ENCODE measurements around the gene ASCC3. TPM values are rescaled to one million over a fixed set of nuclear protein-coding genes. Genes with fewer than 3 reads are reported as not detected.
A peak's percentile ranks its signal among the peaks of the same experiment; 100 is the strongest.

Gene ASCC3
- total RNA-seq, 1 experiment from 2014 or later = 25.9 TPM

DNA sequence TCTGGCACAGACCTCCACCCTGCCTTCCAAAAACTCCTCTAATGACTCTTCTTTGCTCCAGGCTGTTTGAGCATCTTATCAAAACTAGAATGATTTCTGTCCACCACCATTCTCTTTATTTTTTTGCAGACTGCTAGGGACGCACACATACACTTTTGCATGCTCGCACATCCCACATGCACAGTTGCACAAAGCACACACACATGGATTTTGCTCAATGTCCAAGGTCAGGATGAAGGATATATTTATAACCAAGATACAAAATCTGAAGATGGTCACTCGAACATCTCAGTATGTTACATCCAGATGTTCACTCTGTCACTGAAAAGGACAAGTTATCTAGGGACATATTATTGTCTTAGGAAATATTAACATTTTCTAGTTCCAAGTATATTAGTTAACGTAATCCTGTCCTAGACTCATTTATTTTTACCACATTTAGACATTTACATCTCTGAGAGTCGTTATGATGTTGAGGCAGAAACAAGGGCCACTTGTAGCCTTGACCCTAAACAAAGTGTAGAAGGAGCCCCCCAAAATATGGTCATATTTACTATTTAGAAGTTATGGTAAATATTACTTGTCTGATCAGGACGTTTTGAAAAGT is 413.0 kb downstream of the ASCC3 start:
- no peak for DNase-seq (ENCODE audit: low read depth)
- in situ Hi-C loops (cut with HindIII; ENCODE audit: low pct_unique_long_range_greater_than_20kb, low sequenced_read_pairs) = no loop called here

DNA sequence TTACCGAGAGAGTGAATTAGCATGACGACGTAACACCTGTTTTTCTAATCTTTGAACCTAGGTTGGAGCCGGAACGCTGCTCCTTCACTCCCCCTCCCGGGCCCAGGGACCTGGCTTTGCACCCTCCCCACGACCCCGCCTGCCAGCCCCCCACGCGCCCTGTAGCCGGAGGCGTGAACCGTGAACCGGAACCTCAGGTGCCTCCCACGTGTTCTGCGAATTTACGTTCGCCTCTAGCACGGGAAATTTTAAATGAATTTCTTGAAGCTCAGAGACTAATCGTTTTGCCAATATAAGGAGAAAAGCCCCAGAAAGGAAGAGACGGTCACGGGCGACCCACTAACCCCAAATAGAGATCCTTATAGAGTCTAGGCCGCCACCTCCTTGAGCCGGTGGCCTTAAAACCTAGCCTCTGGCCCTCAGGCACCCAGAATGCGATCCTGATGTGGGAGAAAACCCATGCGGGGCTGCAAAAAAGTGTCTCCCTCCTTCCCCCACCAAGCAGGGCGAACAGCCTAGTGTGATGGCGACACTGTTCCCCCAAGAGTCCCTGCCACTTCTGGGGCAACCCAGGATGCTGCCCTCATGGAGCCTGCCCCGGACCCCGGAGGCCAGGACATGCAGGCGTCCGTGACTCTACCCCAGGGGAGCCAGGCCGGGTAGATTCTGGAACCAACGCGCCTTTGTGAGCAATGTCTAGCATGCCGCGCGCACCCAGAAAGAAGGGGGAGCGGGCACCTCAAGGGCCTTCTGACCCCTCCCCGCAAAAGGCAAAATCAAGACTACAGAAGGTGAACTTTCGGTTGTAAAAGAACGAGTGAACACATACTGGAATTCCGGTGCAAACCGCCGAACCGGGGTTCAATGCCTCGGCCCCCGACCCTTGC is 413.8 kb downstream of the ASCC3 start:
- in situ Hi-C loops (cut with HindIII; ENCODE audit: low pct_unique_long_range_greater_than_20kb, low sequenced_read_pairs) = no loop called here
- DNase-seq (ENCODE audit: low read depth) = no peak

DNA sequence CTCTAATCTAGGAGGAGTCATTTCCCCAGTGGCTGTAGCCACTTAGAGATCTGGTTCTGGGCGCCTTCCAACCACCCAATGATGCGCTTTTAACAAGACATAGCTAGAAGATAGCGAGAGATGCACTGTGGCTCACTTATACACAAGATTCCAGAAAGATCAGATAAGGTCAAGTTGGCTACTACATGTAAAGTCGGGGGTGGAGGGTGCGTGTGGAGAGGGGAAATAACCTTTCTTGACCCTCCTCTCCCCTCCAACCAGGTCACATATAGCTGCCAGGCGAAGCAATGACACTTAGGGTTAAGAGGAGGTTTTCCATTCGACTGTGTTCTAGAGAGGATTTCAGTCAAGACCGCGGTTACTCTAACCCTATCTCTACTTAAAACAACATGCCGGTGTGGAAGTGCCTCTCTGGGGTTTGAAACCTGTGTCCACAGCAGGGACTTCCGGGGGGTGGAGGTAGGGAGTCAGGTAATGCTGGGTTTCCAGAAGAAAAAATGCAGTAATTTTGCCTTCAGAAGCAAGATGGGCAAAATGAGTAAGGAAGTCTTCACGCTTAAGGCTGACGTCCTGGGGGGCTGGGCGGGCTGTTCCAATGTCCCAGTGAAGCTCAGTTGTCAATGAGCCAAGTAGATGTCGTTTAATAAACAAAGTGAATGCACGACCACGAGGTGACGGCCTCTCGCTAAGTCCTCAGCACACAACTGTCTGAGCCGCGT is 414.6 kb downstream of the ASCC3 start:
- in situ Hi-C loops (cut with HindIII; ENCODE audit: low pct_unique_long_range_greater_than_20kb, low sequenced_read_pairs) = no loop called here
- DNase-seq (ENCODE audit: low read depth) = no peak

DNA sequence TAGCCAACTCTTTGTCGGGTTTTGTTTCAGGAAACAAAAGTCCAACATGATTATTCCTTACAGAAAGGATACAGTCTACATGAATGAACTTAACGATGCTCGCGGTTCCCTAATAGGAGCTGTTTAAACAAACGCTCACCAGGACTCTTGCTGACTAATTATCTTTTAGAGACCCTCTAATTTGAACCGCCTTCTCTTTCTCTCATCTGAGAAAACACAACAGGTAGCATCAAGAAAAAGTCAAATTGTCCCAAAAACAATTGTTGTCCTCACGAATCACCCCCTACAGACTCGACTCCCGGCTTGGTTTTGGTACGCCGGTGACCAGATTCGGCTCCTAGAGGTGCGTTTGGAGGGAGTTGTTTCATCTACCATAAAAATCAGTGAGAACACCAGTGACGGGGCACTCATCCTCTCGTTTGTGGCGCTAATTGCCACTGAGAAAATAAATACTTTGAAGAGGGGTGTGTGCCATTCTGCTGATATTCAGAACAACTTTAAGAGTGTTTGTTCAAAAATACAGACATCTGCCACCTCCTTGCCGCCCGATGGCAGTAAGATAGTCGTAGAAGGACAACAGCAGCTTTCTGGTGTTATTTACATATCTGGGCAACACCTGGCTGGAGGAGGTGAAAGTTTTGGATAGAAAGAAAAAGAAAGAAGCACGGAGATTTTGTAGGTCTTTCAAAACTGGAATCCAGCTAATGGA is 415.3 kb downstream of the ASCC3 start:
- DNase-seq (ENCODE audit: low read depth) = no peak
- in situ Hi-C loops (cut with HindIII; ENCODE audit: low pct_unique_long_range_greater_than_20kb, low sequenced_read_pairs) = no loop called here

DNA sequence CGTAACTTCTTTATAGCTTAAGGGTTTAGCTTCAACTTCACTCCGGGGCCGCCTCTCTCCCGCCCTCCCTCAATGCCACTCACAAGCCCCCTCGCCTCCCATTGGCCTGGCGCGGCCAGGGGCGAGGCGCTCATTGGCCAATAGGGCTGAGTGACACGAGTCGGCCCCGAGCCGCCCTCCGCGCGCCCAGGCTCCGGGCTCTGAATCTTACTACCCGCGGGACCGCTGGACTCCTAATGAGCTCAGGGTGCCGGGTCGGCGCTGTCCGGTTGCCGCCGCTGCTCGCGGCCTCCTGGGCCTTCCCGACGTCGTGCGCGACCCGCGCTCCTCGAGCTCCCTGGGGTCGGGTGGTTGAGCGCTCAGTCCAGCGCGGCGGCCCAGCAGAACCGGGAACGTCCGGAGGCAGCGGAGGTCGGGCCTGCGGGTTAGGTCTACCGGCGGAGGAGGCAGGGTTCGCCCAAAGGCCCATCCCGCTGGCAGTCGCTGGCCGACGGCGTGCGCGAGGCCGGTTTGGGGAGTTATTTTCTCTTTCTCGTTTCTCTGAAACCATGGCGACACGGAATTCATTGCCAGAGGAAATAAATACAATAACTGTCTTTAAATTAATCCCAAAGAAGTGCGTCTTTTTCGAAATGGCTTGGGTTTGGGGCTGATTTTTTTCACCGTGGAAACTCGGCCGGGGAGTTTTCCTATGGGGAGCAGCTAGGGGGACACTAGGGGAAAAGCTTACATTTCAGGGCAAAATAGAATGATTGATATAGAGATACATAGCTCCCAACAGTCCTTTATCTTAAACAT is 416.0 kb downstream of the ASCC3 start, which contains the start of gene SIM1:
Gene SIM1, minus strand, starts transcription at position 19 of the 798 bp plus-strand sequence. CDS start 1,453 bp downstream, outside the sequence.
- in situ Hi-C loops (cut with HindIII; ENCODE audit: low pct_unique_long_range_greater_than_20kb, low sequenced_read_pairs) = no loop called here
- peak; percentile 78 for DNase-seq (ENCODE audit: low read depth)

DNA sequence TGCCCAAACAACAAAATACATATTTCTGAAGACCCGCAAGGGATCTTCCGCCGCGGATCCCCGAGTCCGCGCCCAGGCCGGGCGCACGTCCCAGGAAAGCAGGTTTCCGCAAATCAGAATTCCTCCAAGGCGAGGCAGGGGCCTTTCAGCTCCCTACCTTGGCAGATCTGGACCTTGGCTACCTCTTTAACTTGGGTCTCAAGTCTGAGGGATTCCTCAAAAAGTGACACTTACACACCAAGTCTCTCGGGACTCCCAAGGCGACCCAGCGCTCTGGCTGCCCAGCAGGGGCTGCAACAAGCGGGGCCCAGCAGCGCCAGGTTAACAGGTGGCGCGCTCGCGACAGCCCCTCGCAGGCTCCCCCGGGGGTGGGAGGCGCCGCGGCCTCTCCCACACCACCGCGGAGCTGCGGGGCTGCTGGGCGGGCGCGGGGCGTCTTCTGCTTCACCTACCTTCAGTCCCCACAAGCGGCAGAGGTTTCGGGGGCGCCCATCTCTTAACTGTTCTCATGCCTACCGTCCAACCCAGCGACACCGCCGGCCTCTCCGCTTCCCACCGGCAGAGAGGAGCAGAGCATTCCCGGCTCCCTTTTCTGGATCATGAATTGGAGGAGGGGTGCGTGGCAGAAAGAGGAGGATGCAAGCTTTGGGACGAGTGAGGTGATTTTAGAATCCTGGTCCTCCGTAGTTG is 416.8 kb downstream of the ASCC3 start:
- in situ Hi-C loops (cut with HindIII; ENCODE audit: low pct_unique_long_range_greater_than_20kb, low sequenced_read_pairs) = no loop called here
- peak; percentile 26 for DNase-seq (ENCODE audit: low read depth)

DNA sequence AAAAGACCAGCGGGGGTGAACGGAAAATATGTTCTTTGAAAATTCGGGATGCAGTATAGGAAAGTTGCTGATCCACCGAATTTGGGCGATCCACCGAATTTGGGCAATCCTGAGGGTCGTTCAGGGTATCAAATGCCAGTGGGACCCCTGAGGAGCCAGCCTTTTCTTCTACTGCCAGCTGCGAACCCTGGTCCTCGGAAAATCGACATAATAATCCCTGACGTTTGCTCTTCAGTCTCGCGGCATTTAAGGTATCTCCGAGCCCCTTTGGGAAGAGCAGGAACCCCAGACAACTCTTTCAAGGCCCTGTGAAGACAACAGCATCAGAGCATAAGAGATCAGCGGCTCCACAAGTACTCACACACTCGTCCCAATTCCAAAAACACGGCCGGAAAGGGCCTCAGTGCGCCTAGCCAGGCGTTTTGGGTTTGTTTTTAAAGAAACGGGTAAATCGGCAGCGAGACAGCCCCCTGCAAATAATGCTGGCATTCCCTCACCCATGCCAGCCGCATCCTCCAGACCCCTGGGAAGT is 417.4 kb downstream of the ASCC3 start:
- in situ Hi-C loops (cut with HindIII; ENCODE audit: low pct_unique_long_range_greater_than_20kb, low sequenced_read_pairs) = no loop called here
- peak; percentile 10 for DNase-seq (ENCODE audit: low read depth)

DNA sequence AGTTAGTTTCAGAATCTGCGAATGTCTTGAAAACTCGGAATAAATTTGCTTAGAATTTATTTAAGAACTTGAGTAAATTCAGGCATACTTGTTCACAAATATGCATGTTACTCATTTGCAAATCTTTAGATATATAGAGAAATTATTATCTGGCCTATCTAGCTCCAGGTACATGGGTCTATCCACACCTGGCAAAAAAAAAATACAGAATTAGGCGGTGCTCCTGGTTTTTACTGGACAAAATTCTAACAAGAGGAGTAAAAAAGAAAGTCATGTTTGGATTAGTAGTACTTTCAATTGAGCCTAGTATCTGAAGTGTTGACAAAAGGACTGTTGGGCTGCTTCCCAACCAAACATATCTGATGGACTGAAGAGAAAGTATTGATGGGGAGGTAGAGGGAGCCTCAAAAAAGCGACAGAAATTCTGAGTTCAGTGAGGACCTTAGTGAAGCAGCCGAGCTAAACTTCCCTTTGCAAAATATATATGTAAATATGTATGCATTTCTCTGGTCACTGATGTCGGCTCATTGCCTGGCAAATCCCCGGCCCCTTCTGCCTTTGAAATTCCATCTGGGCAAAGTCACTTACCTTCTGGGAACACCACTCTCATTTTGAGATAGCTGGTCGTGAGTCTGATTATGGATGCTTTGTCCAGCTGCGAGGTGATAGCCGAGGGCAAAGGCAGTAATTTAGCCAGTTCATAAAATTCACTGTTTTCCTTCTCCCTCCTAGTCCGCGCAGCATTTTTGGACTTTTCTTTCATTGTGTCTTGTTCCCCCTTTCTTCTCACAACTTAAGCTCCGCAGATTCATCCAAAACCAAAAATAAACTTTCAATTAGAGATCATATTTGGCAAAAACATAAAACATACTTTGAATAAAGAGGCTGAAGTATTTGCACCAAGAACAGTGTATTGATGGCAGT is 418.2 kb downstream of the ASCC3 start:
- in situ Hi-C loops (cut with HindIII; ENCODE audit: low pct_unique_long_range_greater_than_20kb, low sequenced_read_pairs) = no loop called here
- peak; percentile 10 for DNase-seq (ENCODE audit: low read depth)

DNA sequence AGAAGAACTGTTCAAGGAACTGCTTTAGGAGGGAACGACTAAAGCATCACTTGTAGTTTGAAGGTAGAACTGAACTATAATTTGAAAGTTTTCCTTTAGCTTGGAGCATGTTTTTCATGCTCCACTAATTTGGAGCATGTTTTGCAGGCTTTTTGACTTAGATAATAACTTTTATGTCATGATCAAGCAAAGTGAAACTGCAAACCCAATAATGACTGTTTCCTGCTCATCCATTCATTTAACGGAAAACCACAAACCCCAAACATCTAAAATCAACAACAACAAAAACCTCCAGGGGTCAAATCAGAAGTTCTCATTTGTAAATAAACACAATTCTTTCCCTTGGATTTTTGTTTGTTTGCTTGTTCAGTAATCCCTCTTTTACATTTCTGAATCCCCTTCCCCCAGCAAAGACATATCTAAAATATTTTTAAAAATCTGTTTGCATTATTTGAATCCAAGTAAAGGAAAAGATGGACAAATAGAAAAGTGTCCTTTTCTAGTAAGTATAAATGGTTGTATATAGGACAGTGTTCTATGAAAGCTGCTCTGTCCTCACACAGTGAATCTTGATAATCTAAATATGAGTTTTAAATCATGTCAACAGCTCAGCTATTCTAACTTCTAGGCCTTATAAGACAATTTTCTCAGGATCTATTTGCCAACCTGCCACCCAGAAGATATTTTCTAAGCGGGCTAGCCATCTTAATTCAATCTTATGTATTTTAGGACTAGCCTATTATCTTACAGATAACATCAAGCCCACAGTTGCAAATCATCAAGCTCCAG is 419.0 kb downstream of the ASCC3 start:
- no peak for DNase-seq (ENCODE audit: low read depth)
- in situ Hi-C loops (cut with HindIII; ENCODE audit: low pct_unique_long_range_greater_than_20kb, low sequenced_read_pairs) = no loop called here

DNA sequence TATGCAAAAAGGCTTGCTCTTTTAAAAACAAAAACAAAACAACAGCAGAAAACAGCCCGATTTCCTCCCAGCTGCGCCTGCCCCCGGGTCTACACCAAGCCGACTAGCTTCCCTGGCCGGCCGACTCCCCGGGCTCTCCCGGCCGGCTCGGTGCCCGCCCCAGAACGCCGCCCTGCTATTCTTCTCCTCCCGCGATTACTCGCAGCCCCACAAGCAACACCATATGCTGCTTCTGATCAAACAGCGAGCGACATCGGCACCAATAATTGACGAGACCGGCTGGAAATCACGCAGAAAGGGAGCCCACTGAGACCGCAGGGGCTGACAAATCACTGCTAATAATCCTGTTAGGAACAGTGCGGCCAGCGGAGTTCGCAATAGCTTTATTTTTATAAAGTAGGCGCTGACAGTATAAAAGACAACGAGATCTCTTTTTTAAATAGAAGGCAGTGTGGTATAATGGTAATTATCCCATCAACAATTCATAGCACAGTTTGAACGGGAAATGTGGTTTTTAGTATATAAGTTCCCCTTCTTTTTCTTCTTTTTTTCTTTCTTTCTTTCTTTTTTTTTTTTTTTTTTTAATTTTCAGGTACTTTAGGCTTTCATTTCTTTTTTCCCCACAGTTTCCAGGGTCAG is 419.7 kb downstream of the ASCC3 start:
- peak; percentile 44 for DNase-seq (ENCODE audit: low read depth)
- in situ Hi-C loops (cut with HindIII; ENCODE audit: low pct_unique_long_range_greater_than_20kb, low sequenced_read_pairs) = no loop called here

DNA sequence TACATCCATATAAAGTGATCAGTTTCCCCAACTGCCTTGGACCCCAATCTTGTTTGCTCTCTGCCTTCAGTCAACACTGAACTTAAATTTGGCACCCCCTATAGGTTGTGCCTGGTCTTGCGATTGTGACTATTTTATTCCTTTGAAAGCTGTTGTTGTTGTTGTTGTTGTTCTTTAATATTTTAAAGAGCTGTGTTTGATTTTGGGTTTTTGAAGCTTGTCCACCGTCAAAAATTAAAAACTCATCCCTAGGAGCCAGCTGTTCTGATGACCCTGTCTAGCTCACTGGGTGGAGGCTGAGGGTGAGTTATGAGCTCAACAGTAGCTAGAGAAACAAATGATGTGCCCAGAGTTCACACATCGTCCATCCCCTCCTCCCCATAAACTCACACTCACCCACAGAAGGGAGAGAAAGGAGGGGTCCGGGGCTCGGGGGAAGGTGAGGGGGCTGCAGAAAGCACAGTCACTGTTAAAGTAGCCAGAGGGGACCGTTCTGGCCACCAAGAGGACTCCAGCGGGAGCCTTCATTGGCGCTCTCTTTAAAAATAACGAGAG is 420.4 kb downstream of the ASCC3 start:
- DNase-seq (ENCODE audit: low read depth) = peak; percentile 29
- in situ Hi-C loops (cut with HindIII; ENCODE audit: low pct_unique_long_range_greater_than_20kb, low sequenced_read_pairs) = no loop called here

DNA sequence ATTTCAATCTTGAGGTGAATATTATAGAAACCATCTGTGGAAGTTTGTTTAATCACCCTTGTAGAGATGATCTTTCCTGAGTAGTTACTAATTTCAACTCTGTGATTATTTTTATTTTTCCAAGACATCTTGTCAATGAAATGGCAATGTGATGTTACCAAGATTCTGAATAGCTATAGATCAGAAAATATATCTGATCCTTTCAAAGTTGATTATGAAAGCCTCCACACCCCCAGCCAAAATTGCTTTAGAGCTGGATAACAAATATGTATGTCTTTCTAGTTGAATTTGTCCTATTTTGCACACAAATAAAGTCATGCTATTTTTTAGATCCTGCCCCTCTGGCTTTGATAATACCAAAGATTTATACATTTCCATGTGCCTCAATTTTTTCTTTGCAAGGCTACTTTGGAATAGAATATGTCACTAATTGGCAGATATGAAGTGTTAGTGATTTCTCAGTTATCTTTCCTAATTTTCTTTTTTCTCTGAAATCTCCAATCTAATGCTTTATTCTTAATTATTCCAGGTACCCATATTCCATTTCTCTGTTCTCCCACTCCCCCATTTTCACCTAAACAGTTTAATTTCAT is 421.4 kb downstream of the ASCC3 start:
- in situ Hi-C loops (cut with HindIII; ENCODE audit: low pct_unique_long_range_greater_than_20kb, low sequenced_read_pairs) = no loop called here
- no peak for DNase-seq (ENCODE audit: low read depth)

DNA sequence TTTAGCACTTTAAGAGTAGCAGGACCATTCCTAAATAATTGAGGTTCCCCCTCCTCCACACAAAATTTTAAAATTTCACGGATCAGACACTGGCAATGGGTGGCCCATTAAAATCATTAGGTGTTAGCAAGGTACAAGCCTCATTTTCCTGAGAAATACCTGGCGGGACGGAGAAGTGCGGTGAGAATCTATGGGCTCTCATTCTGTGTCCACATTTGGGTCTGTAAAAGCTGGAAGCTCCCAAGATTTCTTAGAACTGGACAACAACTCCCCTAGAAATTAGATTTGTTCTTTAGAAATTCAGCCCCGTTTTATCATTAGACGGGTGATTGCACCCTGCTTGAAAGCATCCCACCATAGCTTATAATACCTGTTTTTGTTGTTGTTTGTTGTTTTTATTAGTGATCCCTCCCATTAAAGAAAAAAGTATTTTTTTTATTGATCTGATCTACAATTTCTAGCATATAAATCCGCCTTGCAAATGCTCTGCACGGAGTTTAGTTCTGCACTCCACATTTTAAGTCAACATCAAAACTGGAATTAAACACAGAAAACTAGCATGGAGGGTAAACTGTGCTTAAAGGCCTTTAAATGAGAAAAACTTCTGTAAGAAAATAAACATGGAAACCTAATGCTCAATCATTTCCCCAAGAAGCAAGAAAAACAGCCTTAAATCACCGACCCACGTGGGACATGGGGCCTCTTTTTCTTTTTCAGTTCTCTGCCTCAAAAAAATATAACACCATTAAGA is 422.1 kb downstream of the ASCC3 start:
- in situ Hi-C loops (cut with HindIII; ENCODE audit: low pct_unique_long_range_greater_than_20kb, low sequenced_read_pairs) = no loop called here
- no peak for DNase-seq (ENCODE audit: low read depth)

Data from Caki2 (cell line).